ENCODE results near the gene INA. TPM values are rescaled to one million over a fixed set of nuclear protein-coding genes. Genes with fewer than 3 reads are reported as not detected.
A peak's percentile ranks its signal among the peaks of the same experiment; 100 is the strongest.

Gene INA
- total RNA-seq, 1 donor from 2014 or later = not detected

- no peak for DNase-seq
Observed at GRCh38 chr10:103276251-103276895, 565 bp upstream of the INA start.

GRCh38 chr10:103277713-103278536, 987 bp downstream of the INA start:
- DNase-seq = no peak

- no peak for DNase-seq
Observed at GRCh38 chr10:103278537-103278823, 1.5 kb downstream of the INA start.

DNA sequence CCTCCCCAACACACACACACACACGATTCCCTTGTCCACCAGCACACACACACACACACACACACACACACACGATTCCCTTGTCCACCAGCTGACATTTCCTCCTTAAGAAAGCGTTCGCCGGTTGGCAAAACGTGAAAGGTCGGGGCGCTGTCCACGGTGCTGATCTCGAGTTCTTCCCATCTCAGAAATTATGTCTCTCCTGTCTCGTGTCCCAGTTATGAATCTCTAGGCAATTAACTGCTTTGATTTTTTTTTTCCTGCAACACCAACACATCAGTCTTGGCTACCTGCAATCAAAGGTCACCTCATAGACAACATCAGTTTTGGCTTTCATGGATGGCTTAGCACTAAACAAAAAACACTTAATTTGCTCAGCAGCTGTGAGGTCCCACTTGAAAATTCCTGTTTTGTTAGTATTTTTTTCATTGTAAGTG, 1.9 kb downstream of the INA start:
- peak; percentile 70 for DNase-seq

DNA sequence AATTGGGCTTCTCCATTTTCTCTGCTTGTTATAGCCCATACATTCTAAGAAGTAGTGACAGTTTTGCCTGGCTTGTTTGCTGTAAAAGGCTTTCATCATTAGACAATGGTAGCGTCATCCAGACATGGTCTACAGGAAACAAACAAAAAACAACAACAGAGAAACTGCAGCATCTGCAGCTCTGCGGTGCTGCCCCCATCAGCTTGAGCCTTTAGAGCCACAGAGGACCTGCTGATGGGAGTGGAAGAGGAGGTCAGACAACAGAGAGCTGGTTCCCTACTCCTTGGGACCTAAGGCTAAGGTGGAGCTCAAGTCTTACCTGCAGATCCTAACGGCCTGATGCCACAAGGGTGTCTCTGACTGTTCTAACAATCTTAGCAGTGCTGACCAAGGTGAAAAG, 3.1 kb downstream of the INA start:
- no peak for DNase-seq

GRCh38 chr10:103280506-103280905, 3.6 kb downstream of the INA start:
- no peak for DNase-seq

DNA sequence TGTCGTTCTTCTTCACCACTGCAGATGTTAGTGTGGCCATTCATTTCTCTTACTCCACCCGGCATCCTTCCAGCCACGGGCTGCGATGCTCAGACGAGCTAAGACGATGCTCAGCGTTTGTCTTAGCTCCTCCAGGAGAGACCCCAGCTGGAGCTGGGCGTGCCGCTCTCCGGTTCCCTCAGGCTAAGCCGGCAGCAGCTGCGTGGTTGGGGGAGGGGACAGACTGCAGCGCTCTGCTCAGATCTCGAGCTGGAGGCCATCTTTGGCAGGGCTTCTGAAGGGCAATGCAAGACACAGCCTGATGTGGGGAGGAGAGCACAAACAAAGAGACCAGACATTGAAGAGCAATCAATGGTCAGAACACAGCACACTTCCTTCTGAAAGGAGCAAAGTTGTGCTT, 4.8 kb downstream of the INA start:
- no peak for DNase-seq

DNA sequence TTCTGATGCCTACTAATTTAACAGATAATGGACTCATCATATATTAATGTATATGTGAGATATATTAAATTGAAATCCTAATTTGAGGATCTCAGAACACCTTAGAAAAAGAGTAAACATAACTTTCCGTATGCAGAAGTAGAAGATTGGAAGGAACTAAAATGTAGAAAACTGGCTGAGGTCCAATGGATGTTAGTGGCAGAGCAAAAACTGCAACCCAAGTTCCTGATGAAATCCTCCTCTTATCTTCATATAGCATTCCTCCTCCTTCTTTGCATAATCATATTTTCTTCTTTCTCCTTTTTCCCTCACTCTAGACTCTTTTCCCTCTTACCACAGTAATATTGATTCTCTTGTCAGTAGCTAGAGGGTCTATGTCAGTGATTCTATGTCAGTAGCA, 6.0 kb downstream of the INA start:
- DNase-seq = no peak

DNA sequence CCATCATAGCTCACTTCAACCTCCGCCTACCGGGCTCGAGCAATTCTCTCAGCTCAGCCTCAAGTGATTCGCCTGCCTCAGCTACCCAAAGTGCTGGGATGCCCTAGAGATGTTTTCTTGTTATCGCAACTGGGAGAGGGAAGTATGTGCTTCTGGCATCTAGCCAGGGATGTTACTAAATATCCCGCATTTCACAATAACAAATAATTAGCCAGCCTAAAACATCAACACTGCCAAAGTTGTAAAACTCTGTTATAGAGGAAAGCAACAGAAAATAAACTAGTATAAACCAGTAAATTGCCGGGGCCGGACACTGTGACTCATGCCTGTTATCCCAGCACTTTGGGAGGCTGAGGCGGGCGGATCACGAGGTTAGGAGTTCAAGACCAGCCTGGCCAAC, 7.2 kb downstream of the INA start:
- DNase-seq = no peak

DNA sequence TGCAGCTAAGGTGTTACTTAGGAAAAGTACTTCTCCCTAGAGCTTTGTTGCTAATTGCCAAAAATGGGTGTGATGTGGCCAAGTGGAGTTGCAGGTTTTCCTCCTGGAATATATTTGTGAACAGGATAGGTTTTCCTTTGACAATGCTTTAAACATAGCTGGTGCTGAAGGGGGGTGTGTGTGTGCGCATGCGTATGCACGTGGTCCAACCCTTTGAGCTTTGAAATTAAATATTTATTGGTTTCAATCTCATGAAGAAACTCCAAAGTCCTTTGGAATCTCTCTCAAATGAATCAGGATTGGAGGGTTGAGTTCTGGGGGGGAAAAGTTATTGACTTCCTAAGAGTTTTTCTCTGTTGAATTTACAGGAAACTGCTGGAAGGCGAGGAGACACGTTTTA, 11.1 kb downstream of the INA start:
- DNase-seq = no peak

GRCh38 chr10:103291588-103291987, 14.7 kb downstream of the INA start:
- DNase-seq = no peak

- no peak for DNase-seq
Observed at GRCh38 chr10:103295374-103296015, 18.6 kb downstream of the INA start.

- no peak for DNase-seq
Observed at GRCh38 chr10:103307594-103307993, 30.7 kb downstream of the INA start.

DNA sequence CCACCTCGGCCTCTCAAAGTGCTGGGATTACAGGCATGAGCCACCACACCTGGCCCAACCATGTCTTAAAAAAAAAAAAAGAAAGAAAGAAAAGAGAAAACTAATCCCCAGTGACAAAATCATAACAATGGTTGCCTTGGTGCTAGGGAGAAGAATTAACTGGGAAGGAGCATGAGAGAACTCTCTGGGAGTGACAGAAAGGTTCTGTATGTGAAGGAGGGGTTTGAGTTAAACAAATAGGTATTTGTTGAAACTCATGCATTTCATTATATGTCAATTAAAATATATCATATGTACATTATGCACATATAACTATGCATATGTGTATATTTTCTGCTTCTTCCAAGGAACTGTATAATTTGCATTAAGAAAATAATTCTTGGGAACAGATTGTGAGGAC, 33.3 kb downstream of the INA start:
- DNase-seq = no peak

DNA sequence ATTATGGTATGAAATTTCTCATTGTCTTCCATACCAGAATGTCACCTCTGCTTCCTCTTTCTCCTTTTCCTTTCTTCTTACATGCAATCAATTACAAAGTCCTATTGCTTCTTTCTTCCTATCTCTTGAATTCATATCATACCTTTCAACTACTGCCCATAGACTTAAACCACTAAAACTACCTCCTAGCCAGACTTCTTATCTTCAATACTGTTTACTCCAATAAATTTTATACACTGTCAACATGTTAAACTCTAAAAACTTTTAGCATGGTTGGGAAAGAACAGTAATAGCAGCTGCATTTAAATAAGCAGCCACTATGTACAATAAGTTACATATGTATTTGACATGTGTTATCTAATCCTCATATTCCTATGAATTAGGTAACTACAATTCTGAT, 39.1 kb downstream of the INA start:
- DNase-seq = no peak

- DNase-seq = no peak
Observed at GRCh38 chr10:103327906-103328305, 51.0 kb downstream of the INA start.

GRCh38 chr10:103333934-103334520, 57.1 kb downstream of the INA start:
- DNase-seq = peak; percentile 54

- DNase-seq = no peak
Observed at GRCh38 chr10:103334567-103334966, 57.6 kb downstream of the INA start.

DNA sequence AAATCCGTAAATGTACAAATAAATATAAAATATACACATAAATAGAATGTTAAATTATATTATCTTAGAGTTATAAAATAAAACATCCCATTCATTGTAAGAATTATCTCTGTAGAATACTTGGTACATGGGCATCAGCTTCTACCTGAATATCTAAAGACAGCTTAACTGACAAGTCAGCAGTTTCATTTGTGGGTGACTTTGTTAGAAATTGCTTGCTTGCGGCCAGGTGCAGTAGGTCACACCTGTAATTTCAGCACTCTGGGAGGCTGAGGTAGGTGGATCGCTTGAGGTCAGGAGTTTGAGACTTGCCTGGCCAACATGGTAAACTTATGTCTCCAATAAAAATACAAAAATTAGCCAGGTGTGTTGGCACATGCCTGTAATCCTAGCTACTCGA, 59.4 kb downstream of the INA start:
- DNase-seq = no peak

Measured in dermis blood vessel endothelial cell (primary cell).